ENCODE data around the gene DISC1. TPM values are rescaled to one million over a fixed set of nuclear protein-coding genes. Genes with fewer than 3 reads are reported as not detected.

DISC1 gene
- total RNA-seq, 2 experiments from 2014 or later: 1.9 to 3.8 TPM

- ATAC-seq (no peak), DNase-seq (no peak)
- intact Hi-C loops (cut with DNase I, micrococcal nuclease): loop anchor here in 1 of 2 experiments (10.0 kb wide), 1 partner anchor 193 kb away; no protein-coding TSS in a partner anchor
- H3K4me3 Mint-ChIP-seq: no peak overlapping the region
- no peaks in the 10 kb centered on the region for H3K4me1 Mint-ChIP-seq
- peaks cover 7% of the 10 kb centered on the region for H3K9me3 Mint-ChIP-seq (ENCODE audit: low read depth)
- H3K27me3 Mint-ChIP-seq: no peaks in the 10 kb centered on the region
- ChIA-PET CTCF (no interaction called here), POLR2A (no interaction called here)
- H3K27ac Mint-ChIP-seq: no peak overlapping the region
- no peaks in the 10 kb centered on the region for H3K36me3 Mint-ChIP-seq (ENCODE audit: low read depth)
Observed at GRCh38 chr1:232057217-232057895, 430.8 kb downstream of the DISC1 start.

- Mint-ChIP-seq H3K4me3 (no peak overlapping the region), H3K36me3 (ENCODE audit: low read depth) (no peaks in the 10 kb centered on the region), H3K9me3 (ENCODE audit: low read depth) (peaks cover 5% of the 10 kb centered on the region), H3K27ac (no peak overlapping the region), H3K27me3 (no peaks in the 10 kb centered on the region), H3K4me1 (no peaks in the 10 kb centered on the region)
- DNase-seq: no peak
- intact Hi-C loops (cut with DNase I, micrococcal nuclease): loop anchor here in 1 of 2 experiments (10.0 kb wide), 1 partner anchor 193 kb away; no protein-coding TSS in a partner anchor
- ChIA-PET CTCF (no interaction called here), POLR2A (no interaction called here)
- ATAC-seq: no peak
Observed at GRCh38 chr1:232057896-232058274, 431.3 kb downstream of the DISC1 start.

- CTCF ChIA-PET: no interaction called here
- H3K36me3 Mint-ChIP-seq (ENCODE audit: low read depth): no peaks in the 10 kb centered on the region
- no peaks in the 10 kb centered on the region for H3K27me3 Mint-ChIP-seq
- H3K4me1 Mint-ChIP-seq: no peaks in the 10 kb centered on the region
- no peak overlapping the region for H3K27ac Mint-ChIP-seq
- H3K4me3 Mint-ChIP-seq: no peak overlapping the region
- intact Hi-C loops (cut with DNase I, micrococcal nuclease): loop anchor here in 1 of 2 experiments (10.0 kb wide), 1 partner anchor 195 kb away; no protein-coding TSS in a partner anchor
- no peaks in the 10 kb centered on the region for H3K9me3 Mint-ChIP-seq (ENCODE audit: low read depth)
- ATAC-seq: no peak
- DNase-seq: no peak
- POLR2A ChIA-PET: no interaction called here
Observed at GRCh38 chr1:232059726-232060374, 433.3 kb downstream of the DISC1 start.

- no peak for DNase-seq
- Mint-ChIP-seq H3K27ac (no peak overlapping the region), H3K4me1 (no peaks in the 10 kb centered on the region), H3K27me3 (no peaks in the 10 kb centered on the region), H3K36me3 (ENCODE audit: low read depth) (no peaks in the 10 kb centered on the region), H3K9me3 (ENCODE audit: low read depth) (no peaks in the 10 kb centered on the region), H3K4me3 (no peak overlapping the region)
- ChIA-PET POLR2A (no interaction called here), CTCF (interaction anchor here (0.6 kb wide), 1 partner anchor 266 kb away, joined by 5 read pairs; no protein-coding TSS in a partner anchor)
- ATAC-seq: no peak
- intact Hi-C loops (cut with DNase I, micrococcal nuclease): no loop called here
Observed at GRCh38 chr1:232062967-232063366, 436.4 kb downstream of the DISC1 start.

GRCh38 chr1:232066521-232066920 lies 439.9 kb downstream of the DISC1 start:
- DNase-seq (no peak), ATAC-seq (no peak)
- ChIA-PET CTCF (no interaction called here), POLR2A (no interaction called here)
- Mint-ChIP-seq H3K27ac (no peak overlapping the region), H3K4me3 (no peak overlapping the region), H3K36me3 (ENCODE audit: low read depth) (no peaks in the 10 kb centered on the region), H3K9me3 (ENCODE audit: low read depth) (no peaks in the 10 kb centered on the region), H3K4me1 (no peaks in the 10 kb centered on the region), H3K27me3 (no peaks in the 10 kb centered on the region)
- intact Hi-C loops (cut with DNase I, micrococcal nuclease): no loop called here

DNA sequence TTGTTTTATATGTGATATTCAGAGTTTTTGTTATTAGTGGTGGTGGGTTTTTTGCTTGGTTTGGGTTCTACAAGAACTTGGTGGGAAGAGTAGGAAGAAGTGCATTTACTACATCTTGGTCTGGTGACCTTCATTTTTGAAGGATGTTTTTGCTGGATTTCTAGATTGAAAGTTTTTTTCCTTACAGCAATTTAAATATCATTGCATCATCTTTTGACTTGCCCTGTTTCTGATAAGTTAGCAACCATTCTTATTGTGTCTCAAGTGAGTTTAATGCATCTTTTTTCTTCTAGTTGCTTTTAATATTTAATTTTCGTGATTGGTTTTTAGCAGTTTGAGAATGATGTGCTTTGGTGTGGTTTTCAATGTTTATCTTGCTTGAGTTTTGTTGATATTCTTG lies 447.7 kb downstream of the DISC1 start:
- no peaks in the 10 kb centered on the region for H3K4me1 Mint-ChIP-seq
- peaks cover 12% of the 10 kb centered on the region for H3K27me3 Mint-ChIP-seq
- H3K9me3 Mint-ChIP-seq (ENCODE audit: low read depth): no peaks in the 10 kb centered on the region
- ChIA-PET POLR2A (no interaction called here), CTCF (no interaction called here)
- no peak overlapping the region for H3K4me3 Mint-ChIP-seq
- intact Hi-C loops (cut with DNase I, micrococcal nuclease): no loop called here
- no peak overlapping the region for H3K27ac Mint-ChIP-seq
- no peak for ATAC-seq
- DNase-seq: no peak
- H3K36me3 Mint-ChIP-seq (ENCODE audit: low read depth): peaks cover 6% of the 10 kb centered on the region

- no peak for ATAC-seq
Observed at GRCh38 chr1:232077809-232078208, 451.2 kb downstream of the DISC1 start.

GRCh38 chr1:232084584-232085223 lies 458.1 kb downstream of the DISC1 start:
- intact Hi-C loops (cut with DNase I, micrococcal nuclease): no loop called here
- ATAC-seq: no peak
- POLR2A ChIA-PET: no interaction called here

More at GRCh38 chr1:232077809-232078208, 451.2 kb downstream of the DISC1 start:
- Mint-ChIP-seq H3K4me3 (no peak overlapping the region), H3K9me3 (ENCODE audit: low read depth) (peaks cover 2% of the 10 kb centered on the region), H3K27me3 (peaks cover 9% of the 10 kb centered on the region), H3K4me1 (no peaks in the 10 kb centered on the region), H3K27ac (no peak overlapping the region), H3K36me3 (ENCODE audit: low read depth) (peaks cover 6% of the 10 kb centered on the region)
- ChIA-PET CTCF (interaction anchor here (1.1 kb wide), 1 partner anchor 15 kb away, joined by 4 read pairs; no protein-coding TSS in a partner anchor), POLR2A (no interaction called here)
- no peak for DNase-seq
- intact Hi-C loops (cut with DNase I, micrococcal nuclease): no loop called here

DNA sequence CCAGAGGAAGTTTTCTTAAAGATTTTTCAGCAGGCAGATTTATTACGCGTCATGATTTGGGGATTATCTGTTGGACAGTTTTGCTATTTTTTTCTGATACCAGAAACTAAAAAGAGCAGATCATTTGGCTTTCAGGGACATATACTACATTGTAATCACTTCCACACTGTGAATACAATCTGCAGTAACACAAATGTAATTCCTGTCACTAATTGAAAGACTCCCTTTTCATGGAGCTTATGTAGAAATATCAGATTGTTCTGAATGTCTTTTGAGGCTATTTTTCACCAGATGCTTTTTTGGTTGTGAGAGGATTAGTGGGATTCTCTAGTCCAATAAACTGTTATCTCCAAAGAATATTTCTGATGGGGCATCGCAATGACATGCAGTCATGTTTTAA lies 464.2 kb downstream of the DISC1 start:
- CTCF ChIA-PET: no interaction called here
- Mint-ChIP-seq H3K4me1 (no peaks in the 10 kb centered on the region), H3K27ac (no peak overlapping the region), H3K36me3 (ENCODE audit: low read depth) (no peaks in the 10 kb centered on the region), H3K4me3 (no peak overlapping the region), H3K27me3 (no peaks in the 10 kb centered on the region), H3K9me3 (ENCODE audit: low read depth) (no peaks in the 10 kb centered on the region)
- DNase-seq: no peak
- POLR2A ChIA-PET: no interaction called here
- intact Hi-C loops (cut with DNase I, micrococcal nuclease): no loop called here
- ATAC-seq: no peak

More at GRCh38 chr1:232084584-232085223, 458.1 kb downstream of the DISC1 start:
- CTCF ChIA-PET: no interaction called here
- Mint-ChIP-seq H3K27me3 (no peaks in the 10 kb centered on the region), H3K4me3 (no peak overlapping the region), H3K27ac (no peak overlapping the region), H3K9me3 (ENCODE audit: low read depth) (peaks cover 2% of the 10 kb centered on the region), H3K36me3 (ENCODE audit: low read depth) (no peaks in the 10 kb centered on the region), H3K4me1 (no peaks in the 10 kb centered on the region)
- no peak for DNase-seq

Other genes with a start within 250 kb of the DISC1 start
- gene EGLN1, start 204.5 kb upstream of the DISC1 start, total RNA-seq: 10 to 100 TPM; 31.5 to 43.7 TPM
- 10 to 100 TPM; 36.5 to 46.7 TPM for gene TSNAX, start 98.1 kb upstream of the DISC1 start, total RNA-seq

All from activated CD4-positive, alpha-beta T cell treated with anti-CD3 and anti-CD28 coated beads for 36 hours (primary cell).